HUDEP-2 (cell line): ENCODE data around the gene SUZ12.
"Not testable (repeated sequence)": the region's sequence is repeated elsewhere in the genome, so short reads cannot be mapped to it uniquely, and the experiment has no call there.

Experiments
- DNase-seq, 76 experiments: peaks; one replicate each; lab custom pipeline; 2025; ENCODE audit not compliant: unreplicated experiment in 76 of 76; lab: John Stamatoyannopoulos, UW

SUZ12 gene

DNA sequence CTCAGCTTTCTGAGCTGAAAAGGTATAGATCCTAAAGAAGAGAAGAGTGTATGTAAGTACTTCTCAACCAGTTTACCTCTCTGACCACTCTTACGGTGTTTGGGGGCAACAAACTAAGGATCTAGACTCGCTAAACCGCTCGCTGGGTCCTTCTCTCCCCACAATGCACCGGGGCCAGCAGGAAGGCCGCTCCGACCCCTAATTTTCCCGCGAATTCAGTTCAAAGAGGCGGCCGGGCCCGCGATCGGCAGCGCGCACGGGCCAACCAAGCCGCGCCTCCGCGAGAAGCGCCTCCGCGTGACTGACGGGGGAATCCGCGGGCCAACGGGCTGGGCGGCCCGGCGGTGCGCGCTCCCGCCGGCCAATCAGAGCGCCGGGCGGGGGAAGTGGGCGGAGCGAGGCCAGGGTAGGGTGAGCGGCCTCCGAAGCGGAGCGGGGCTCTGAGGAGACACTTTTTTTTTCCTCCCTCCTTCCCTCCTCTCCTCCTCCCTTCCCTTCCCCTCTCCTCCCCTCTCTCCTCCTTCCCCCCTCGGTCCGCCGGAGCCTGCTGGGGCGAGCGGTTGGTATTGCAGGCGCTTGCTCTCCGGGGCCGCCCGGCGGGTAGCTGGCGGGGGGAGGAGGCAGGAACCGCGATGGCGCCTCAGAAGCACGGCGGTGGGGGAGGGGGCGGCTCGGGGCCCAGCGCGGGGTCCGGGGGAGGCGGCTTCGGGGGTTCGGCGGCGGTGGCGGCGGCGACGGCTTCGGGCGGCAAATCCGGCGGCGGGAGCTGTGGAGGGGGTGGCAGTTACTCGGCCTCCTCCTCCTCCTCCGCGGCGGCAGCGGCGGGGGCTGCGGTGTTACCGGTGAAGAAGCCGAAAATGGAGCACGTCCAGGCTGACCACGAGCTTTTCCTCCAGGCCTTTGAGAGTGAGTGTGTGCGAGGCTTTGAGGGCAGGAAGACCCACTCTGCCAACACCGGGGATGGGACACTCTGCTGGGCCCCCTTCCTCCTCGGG lies at the start of gene SUZ12:
SUZ12 (plus strand) TSS at position 393 of the 995 bp plus-strand sequence; CDS start at position 633, 240 bp downstream.
- peak in 74 of 76 experiments; percentile 10 to 90 (median 74) for DNase-seq

- DNase-seq = no peak
These were observed 48.7 kb upstream of the SUZ12 start for GRCh38 chr17:31888124-31888523.

DNA sequence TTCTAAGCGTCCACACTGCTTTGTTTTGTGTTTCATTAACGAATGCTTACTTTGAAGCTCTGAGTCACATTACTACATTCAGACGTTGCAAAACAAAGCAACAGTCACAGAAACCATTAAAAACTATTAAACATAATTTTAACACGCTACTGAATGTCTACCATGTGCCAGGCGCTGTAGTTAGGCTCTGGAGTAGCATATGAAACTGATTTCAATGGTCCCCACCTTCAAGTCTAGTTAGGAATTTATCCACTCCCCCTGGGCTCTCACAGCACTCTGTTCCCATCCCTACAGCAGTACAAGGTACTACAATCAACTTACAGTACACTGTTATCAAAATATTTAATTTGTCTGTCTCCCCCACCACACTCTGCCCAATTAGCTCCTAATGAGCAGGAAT lies 35.9 kb upstream of the SUZ12 start:
- peak in 4 of 76 experiments; percentile 14 to 25 (median 20) for DNase-seq

GRCh38 chr17:31902693-31903092 lies 34.1 kb upstream of the SUZ12 start:
- no peak for DNase-seq

DNA sequence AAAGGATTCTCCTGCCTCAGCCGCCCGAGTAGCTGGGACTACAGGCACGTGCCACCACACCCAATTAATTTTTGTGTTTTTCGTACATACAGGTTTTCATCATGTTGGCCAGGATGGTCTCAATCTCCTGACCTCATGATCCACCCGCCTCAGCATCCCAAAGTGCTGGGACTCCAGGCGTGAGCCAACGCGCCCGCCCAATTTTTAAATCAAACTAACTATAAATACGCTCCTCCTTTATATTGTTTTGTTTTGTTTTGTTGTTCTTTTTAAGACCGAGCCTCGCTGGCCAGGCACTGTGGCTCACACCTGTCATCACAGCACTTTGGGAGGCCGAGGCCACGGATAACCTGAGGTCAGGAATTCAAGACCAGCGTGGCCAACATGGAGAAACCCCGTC lies 33.4 kb upstream of the SUZ12 start:
- no peak for DNase-seq

- DNase-seq = peak in 30 of 76 experiments; percentile 1 to 47 (median 17)
These were observed 29.4 kb upstream of the SUZ12 start for GRCh38 chr17:31907342-31907962.

DNA sequence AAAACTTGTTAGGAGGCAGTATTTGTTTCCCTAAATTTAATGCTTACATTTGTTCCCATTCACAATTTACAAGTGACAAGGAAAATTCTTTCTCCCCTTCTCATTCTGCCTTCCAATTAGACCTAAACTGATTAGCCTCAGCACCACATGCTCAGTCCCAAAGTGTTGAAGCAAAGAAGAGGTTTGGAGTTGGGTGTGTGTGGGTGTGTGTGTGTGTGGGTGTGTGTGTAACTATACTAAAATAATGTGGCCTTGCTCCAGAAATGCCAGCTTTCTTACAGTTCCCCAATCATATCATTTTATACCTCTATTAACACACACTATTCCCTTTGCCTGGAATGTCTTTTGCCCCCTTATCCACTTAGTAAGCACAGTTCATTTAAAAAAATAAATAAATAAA lies 28.4 kb upstream of the SUZ12 start:
- DNase-seq = peak in 22 of 76 experiments; percentile 1 to 35 (median 10)

- DNase-seq = peak in 1 of 76 experiments; percentile 5
These were observed 24.1 kb upstream of the SUZ12 start for GRCh38 chr17:31912705-31913104.

- no peak for DNase-seq
These were observed 21.2 kb upstream of the SUZ12 start for GRCh38 chr17:31915456-31916100.

DNA sequence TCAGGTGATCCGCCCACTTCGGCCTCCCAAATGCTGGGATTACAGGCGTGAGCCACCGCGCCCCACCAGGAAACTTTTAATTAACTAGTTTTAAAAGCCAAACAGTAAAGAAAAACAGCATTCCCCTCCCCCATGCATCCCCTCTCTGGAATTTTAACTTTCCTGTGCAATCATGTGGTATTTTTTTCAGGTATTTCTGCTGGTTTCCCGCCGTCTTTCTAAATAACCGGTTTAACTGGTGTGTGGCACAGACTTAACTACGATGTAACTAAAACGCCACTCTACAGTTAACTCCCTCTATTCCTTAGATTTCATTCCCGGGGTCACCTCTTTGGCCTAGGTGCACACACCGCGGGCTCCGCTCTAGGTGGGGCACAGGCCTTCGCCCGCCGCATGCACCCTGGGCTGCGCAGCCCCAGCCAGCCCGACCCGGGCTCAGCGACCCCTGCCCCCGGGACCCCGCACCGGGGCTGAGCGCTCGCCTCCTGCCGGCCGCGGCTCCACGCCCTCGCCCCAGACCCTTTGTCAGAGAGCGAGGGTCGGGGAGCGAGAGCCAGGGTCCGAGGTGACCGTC lies 20.2 kb upstream of the SUZ12 start:
- no peak for DNase-seq

- no peak for DNase-seq
These were observed 19.7 kb upstream of the SUZ12 start for GRCh38 chr17:31917065-31917529.

GRCh38 chr17:31917721-31918120 lies 19.1 kb upstream of the SUZ12 start:
- not testable (repeated sequence) for DNase-seq

GRCh38 chr17:31918701-31919128 lies 18.1 kb upstream of the SUZ12 start:
- no peak for DNase-seq

- DNase-seq = no peak
These were observed 16.8 kb upstream of the SUZ12 start for GRCh38 chr17:31919802-31920525.

DNA sequence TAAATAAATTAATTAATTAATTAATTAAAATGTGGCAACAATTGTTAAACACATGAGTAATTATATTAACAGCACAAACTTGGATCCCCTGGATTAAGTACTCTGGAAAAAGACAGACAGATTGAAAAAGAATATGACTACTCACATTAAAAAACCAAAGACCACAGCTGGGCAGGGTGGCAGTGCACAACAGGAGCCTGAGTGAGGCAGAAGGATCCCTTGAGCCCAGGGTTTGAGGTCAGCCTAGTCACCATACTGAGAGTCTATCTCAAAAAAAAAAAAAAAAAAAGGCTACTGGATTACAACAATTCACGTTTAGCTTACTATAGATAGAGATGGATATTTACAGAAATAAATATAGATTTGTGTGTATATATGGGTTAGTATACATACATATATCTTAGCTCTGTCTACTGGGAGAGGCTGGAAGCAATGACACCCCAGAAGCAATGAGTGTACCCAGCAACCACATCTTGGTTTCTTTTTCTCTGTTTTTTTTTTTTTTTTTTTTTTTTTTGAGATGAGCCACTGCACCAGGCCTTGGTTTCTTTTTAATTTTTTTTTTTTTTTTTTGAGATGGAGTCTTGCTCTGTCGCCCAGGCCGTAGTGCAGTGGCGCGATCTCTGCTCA lies 10.6 kb upstream of the SUZ12 start:
- DNase-seq = no peak

GRCh38 chr17:31931756-31932155 lies 5.1 kb upstream of the SUZ12 start:
- no peak for DNase-seq

GRCh38 chr17:31935512-31935911 lies 1.3 kb upstream of the SUZ12 start:
- DNase-seq = no peak

- DNase-seq = peak in 1 of 76 experiments; percentile 6
These were observed 1.3 kb downstream of the SUZ12 start for GRCh38 chr17:31937926-31938641.

- DNase-seq = not testable (repeated sequence)
These were observed 5.1 kb downstream of the SUZ12 start for GRCh38 chr17:31941916-31942315.
